RPMI7951 (cell line): Measurements from ENCODE around the gene RBBP4. TPM values are rescaled to one million over a fixed set of nuclear protein-coding genes. Genes with fewer than 3 reads are reported as not detected.
"Not testable (repeated sequence)": the region's sequence is repeated elsewhere in the genome, so short reads cannot be mapped to it uniquely, and the experiment has no call there.

Source experiments
- DNase-seq: peaks from one replicate; pipeline ENCODE4 v3.0.0-alpha.2; 2012; ENCODE audit warnings: low read depth
- total RNA-seq: library from RNA; depleted of rRNA; stranded (reverse); fragments of >200 nt; shearing (Covaris generic); gene quantifications from 2 replicates; pipeline ENCODE4 v1.2.3, GENCODE V29; 2014

The RBBP4 gene
- total RNA-seq, 1 experiment from 2014 or later: 90.5 TPM

DNA sequence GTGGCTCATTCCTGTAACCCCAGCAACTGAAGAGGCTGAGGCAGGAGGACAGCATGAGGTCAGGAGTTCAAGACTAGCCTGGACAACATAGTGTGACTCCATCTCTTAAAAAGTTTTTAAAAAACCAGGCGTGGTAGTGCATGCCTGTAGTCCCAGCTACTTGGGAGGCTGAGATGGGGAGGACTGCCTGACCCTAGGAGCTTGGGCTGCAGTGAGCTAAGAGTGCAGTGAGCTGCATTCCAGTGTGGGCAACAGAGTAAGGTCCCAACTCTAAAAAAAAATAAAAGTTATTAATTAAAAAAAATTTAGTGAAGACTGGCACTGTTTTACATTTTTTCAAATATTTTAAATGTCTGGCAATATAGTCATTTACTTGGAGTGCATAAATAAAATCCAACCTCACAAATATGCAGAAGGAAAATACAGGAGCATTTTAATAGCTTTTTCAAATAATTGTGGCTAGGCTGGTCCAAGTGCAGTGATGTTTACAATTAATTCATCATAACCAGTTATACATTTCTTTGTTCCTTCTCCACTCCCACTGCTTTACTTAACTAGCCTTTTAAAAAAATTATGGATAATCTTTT lies 11.4 kb upstream of the RBBP4 start:
- no peak for DNase-seq

DNA sequence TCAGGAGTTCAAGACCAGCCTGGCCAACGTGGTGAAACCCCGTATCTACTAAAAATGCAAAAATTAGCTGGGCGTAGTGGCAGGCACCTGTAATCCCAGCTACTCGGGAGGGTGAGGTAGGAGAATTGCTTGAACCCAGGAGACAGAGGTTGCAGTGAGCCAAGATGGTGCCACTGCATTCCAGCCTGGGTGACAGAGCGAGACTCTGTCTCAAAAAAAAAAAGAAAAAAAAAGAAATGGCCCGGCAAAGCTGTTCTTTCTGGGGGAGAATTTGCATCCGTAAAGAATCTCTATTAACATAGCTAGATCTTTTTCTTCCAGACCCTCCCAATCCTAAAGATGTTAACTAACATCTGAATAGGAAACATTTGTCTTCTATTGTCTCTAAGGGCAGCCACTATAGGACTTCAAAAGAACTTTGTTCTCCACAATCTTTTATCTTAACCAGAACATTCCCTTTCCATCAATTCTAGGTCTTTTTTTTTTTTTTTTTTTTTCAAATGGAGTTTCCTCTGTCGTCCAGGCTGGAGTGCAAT lies 8.6 kb upstream of the RBBP4 start:
- DNase-seq: not testable (repeated sequence)

- no peak for DNase-seq
Observed at GRCh38 chr1:32644426-32644825, 6.6 kb upstream of the RBBP4 start.

DNA sequence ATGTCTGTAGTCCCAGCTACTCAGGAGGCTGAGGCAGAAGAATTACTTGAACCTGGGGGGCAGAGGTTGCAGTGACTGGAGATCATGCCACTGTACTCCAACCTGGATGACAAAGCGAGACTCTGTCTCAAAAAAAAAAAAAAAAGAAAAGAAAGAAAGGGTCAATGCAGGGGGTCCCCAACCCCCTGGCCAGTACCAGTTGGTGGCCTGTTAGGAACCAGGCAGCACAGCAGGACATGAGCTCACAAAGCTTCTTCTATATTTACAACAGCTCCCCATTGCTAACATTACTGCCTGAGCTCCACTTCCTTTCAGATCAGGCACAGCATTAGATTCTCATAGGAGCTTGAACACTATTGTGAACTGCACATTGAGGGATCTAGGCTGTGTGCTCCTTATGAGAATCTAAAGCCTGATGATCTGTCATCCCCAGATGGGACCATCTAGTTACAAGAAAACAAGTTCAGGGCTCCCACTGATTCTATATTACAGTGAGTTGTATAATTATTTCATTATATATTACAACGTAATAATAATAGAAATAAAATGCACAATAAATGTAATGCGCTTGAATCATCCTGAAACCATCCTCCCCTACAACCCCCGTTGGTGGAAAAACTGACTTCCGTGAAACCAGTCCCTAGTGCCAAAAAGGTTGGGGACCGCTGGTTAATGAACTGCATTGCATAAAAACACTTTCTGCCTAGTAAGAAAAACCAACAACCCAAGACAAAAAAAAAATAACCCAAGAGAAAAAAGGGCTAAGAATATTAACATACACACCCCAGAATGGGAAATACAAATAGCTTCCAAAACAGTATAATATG lies 3.5 kb upstream of the RBBP4 start:
- no peak for DNase-seq

DNA sequence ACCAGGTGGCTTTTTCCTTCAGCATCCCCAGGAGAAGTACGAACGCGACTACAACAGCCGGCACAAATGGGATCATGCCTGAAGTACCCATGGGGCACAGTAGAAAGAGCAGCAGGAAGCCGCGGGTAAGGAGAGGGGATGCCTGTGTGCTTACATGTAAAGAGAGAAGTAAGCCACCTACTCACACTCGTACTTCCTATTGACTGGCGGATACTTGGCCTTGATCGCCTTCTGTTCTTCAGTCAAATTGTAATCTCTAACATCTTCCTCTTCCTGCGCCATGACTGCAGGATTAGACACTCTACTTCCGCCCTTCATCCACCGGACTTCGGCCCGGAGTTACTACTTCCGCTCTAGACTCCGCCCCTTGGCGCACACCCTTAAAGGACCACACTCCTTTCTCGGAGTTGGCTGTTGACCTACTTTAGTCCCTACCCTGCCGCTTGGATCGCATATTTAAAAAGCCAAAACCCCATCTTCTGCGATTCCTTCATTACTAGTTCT lies 708 bp upstream of the RBBP4 start, which contains the start of gene ZBTB8OS:
ZBTB8OS (minus strand) TSS at position 303 of the 504 bp plus-strand sequence; CDS start at position 282, 21 bp downstream.
- DNase-seq: peak; percentile 93

- DNase-seq: no peak
Observed at GRCh38 chr1:32651461-32652073, 559 bp downstream of the RBBP4 start.

GRCh38 chr1:32652244-32652962 lies 1.4 kb downstream of the RBBP4 start:
- DNase-seq: no peak

DNA sequence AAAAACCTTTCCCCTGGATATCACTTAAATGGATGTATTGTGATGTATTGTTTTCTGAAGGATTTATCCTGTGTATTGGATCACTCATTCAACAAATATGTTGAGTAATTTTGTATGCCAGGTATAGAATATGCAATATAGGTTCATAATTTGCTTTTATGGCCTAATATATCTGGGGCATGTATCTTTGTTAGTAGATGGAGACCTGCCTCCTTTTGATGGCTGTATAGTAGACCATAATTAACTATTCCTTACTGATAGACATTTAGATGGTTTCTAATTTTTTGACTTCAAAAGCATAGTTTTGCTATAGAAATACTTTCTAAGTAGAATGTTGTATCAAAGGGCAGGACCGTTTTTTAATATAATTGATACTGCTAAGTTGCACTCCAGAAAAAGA lies 8.6 kb downstream of the RBBP4 start:
- DNase-seq: no peak

DNA sequence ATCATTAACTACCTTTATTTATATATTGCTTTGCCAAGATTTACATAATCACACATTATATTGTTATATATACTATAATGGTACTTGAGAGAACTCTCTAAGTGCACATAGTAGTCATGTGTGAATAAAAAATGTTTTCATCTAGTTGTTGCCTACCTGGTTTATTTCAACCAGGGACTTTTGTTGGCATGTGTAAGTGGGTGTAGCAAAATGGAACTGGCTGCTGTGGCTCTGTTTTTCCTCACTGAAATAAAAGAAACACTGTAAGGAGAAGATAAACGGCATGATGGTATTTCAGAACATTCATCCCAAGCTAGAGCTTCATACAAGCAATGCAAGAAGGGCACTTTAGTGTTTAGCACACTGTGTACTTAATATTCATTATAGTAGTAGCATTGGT lies 14.9 kb downstream of the RBBP4 start:
- no peak for DNase-seq

- DNase-seq: no peak
Observed at GRCh38 chr1:32666901-32667566, 16.0 kb downstream of the RBBP4 start.

DNA sequence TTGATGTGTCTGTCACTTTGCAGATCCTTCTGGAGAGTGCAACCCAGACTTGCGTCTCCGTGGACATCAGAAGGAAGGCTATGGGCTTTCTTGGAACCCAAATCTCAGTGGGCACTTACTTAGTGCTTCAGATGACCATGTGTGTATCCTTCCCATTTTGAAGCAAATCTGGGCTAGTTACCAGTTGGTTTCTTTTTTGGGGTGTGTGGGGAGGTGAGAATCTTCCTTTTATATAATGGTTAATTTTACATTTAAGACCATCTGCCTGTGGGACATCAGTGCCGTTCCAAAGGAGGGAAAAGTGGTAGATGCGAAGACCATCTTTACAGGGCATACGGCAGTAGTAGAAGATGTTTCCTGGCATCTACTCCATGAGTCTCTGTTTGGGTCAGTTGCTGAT lies 17.7 kb downstream of the RBBP4 start:
- DNase-seq: not testable (repeated sequence)

DNA sequence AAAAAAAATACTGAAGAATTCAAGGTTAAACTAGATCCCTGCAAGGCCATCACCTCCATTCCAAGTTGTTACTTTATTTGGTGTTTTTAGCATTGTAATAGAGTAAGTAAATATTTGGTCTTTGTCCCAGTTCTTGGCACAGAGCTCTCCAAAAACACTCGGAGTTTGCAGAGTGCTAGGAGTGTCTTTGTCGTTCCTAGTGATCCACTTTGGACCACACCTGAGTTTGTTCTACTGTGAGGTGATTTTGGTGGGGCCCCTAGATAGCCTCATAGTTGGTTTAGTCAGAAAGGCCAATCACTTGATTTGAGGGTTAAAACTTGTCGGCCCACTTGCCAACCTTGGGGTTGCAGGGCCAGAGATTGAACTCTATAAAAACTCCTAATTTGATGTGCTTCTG lies 25.9 kb downstream of the RBBP4 start:
- no peak for DNase-seq

- not testable (repeated sequence) for DNase-seq
Observed at GRCh38 chr1:32679993-32680392, 29.0 kb downstream of the RBBP4 start.

- DNase-seq: no peak
Observed at GRCh38 chr1:32680642-32681041, 29.6 kb downstream of the RBBP4 start.

DNA sequence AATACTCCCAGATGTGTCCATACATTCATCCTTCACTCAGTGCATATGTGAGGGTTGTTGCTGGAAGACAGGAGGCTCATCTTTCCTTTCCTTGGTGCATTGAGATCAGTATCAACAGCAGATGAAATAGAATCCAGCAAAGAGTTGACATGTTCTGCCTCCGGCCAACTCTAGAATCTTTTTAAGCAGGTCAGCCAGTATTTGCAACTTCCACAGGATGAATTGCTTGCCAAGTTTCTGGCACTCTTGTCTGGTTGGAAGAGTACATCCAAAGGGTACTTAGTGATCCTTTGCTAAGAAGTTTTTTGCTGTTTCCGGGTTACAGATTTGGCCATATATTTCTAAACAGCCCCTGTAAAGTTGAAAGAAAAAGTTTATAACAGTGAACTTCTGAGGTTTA lies 30.5 kb downstream of the RBBP4 start:
- no peak for DNase-seq

GRCh38 chr1:32681999-32682398 lies 31.0 kb downstream of the RBBP4 start:
- DNase-seq: no peak

GRCh38 chr1:32683397-32683796 lies 32.4 kb downstream of the RBBP4 start:
- no peak for DNase-seq

DNA sequence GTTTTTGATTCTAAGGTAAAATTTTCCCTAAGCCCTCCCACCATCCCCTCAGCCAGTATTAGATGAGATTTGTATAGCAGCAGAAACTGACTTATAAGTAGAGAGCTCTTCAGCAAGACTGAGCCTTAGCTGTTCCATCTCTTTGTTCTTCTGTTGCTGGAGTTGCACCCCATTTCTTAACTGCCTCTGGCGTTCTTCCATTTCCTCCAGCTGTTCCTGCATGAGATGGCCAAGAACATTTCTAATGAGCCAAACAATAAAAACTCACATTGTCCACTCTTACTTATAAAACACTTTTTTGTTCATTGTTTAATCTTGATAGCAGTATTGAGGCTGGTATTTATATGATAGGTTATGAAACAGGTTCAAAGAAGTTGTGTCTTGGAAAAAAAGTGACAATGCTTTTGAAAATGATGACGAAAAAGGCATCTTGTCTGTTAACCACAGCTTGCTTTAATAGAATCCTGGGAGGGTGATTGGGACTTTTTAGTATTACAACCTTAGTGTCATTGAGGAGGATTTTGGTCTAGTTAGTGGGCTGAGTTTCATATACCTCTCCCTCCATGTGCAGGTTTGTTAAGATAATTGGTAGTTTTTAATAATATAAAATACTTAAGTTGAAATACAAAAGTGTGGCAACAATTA lies 33.3 kb downstream of the RBBP4 start:
- DNase-seq: peak; percentile 25

DNA sequence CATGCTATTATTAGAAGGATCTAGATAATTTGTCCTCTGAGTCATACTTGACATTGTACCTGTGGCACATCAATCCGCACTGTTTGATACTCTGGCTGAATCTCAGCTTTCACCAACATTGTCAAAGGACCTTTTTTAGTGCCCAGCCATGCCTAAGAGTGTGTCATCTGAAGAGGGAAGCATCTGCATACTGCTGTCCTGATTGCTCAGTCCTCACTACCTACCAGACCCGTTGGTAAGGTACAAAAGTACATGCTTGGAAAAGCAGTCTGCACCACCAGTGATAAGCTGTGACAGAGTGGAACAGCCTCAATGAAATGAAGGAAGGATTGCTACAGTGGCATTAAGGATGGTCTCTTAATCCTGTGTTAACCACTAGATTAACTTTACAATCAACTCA lies 34.5 kb downstream of the RBBP4 start:
- DNase-seq: no peak

GRCh38 chr1:32686387-32686786 lies 35.4 kb downstream of the RBBP4 start:
- DNase-seq: no peak
